ENCODE measurements around the gene TP53AIP1. TPM values are rescaled to one million over a fixed set of nuclear protein-coding genes. Genes with fewer than 3 reads are reported as not detected.

TP53AIP1 gene
- total RNA-seq, 1 experiment from 2014 or later: not detected

- H3K4me1 Mint-ChIP-seq: peaks cover 11 to 16% of the 10 kb centered on the region in 2 experiments
- no peak overlapping the region; a peak in 1 of 5 replicates for H3K4me3 Mint-ChIP-seq
- H4K20me1 ChIP-seq (ENCODE audit: control insufficient read depth, insufficient read depth, insufficient read length): no peaks in the 10 kb centered on the region
- no peak overlapping the region for H4K5ac ChIP-seq (ENCODE audit: insufficient read length, low read depth, low read length)
- H3K4me2 ChIP-seq (ENCODE audit: insufficient read depth, insufficient read length, low read length): no peak overlapping the region
- no peak for DNase-seq
- no peak overlapping the region for H3K14ac ChIP-seq (ENCODE audit: insufficient read depth, low read length)
- peaks cover 93% of the 10 kb centered on the region for H3K27me3 Mint-ChIP-seq (ENCODE audit: low read depth)
- H2BK12ac ChIP-seq (ENCODE audit: insufficient read length, low read depth, low read length): no peak overlapping the region
- H2AFZ ChIP-seq (ENCODE audit: low read length): no peak overlapping the region
- H3K9ac ChIP-seq (ENCODE audit: extremely low read depth, insufficient read length, low read length): no peak overlapping the region
- no peak overlapping the region for H3K4ac ChIP-seq (ENCODE audit: low read depth, low read length)
- no peak overlapping the region for H3K18ac ChIP-seq (ENCODE audit: insufficient read length, low read depth, low read length)
- no peak overlapping the region for H2BK120ac ChIP-seq (ENCODE audit: low read depth, low read length, poor library complexity, severe bottlenecking)
- H3K9me3 ChIP-seq (ENCODE audit: control insufficient read depth, low read depth, low read length): no peaks in the 10 kb centered on the region
- no peaks in the 10 kb centered on the region for H3K4me1 ChIP-seq (ENCODE audit: insufficient read depth, low read length)
- no peak for TF ChIP-seq CTCF (conservative IDR thresholded peaks at IDR 0.05)
- peaks cover 8% of the 10 kb centered on the region for H3K23me2 ChIP-seq (ENCODE audit: insufficient read length, low read depth, low read length, poor library complexity, severe bottlenecking)
- H2BK15ac ChIP-seq (ENCODE audit: low read depth, low read length): no peak overlapping the region
- H3K56ac ChIP-seq (ENCODE audit: insufficient read length, low read depth, low read length): no peak overlapping the region
- no peaks in the 10 kb centered on the region for H3K36me3 Mint-ChIP-seq (ENCODE audit: insufficient read depth in 1 of 3, low read depth in 3 of 3)
- H3K27ac ChIP-seq (ENCODE audit: insufficient read length, low read depth, low read length): no peak overlapping the region
- WGBS (ENCODE audit: extremely low coverage, insufficient read length, low lambda C conversion rate): no CpG with 5 or more reads among the region's 9 CpGs
- no peaks in the 10 kb centered on the region for H3K79me2 ChIP-seq (ENCODE audit: insufficient read depth, low read length)
- no peak overlapping the region for H3K23ac ChIP-seq (ENCODE audit: insufficient read length, low read depth, low read length)
- H3K27ac Mint-ChIP-seq: no peak overlapping the region
- no peak overlapping the region for H2BK20ac ChIP-seq (ENCODE audit: low read depth, low read length, poor library complexity, severe bottlenecking)
- H3K9me3 Mint-ChIP-seq: no peaks in the 10 kb centered on the region; a peak in 1 of 5 replicates
- H2AK5ac ChIP-seq (ENCODE audit: insufficient read length, low read length): no peak overlapping the region
- no peak overlapping the region for H2BK5ac ChIP-seq (ENCODE audit: insufficient read length, low read length)
- H3T11ph ChIP-seq (ENCODE audit: low read length): no peak overlapping the region
- no peak overlapping the region for H4K8ac ChIP-seq (replicated peaks; ENCODE audit: insufficient read length, low read depth, low read length)
- peaks cover 44% of the 10 kb centered on the region for H3K27me3 ChIP-seq (ENCODE audit: insufficient read depth, low read length)
- H4K91ac ChIP-seq (ENCODE audit: insufficient read length, low read depth, low read length): no peak overlapping the region
- H3K79me1 ChIP-seq (ENCODE audit: insufficient read depth, low read depth, low read length, poor library complexity, severe bottlenecking): no peaks in the 10 kb centered on the region
These were observed 48.9 kb downstream of the TP53AIP1 start for GRCh38 chr11:128893578-128894285.
